H1 (cell line): ENCODE data around the gene SMAD7. TPM values are rescaled to one million over a fixed set of nuclear protein-coding genes. Genes with fewer than 3 reads are reported as not detected.

Experiments used
- CTCF ChIA-PET: fragments of 300-600 bp; sonication (Branson Sonifier 250); formaldehyde crosslinking; loops from one replicate; lab custom pipeline; 2021; ENCODE audit not compliant: partially characterized antibody; lab: Charles Lee
- POLR2A ChIA-PET: fragments of 300-600 bp; sonication (Branson Sonifier 250); formaldehyde crosslinking; loops from one replicate; lab custom pipeline; 2021; ENCODE audit warnings: inconsistent platforms; ENCODE audit not compliant: partially characterized antibody; lab: Charles Lee
- DNase-seq, 2 experiments: peaks; one replicate each; pipeline versions ENCODE4 v3.0.0 to v3.0.0-alpha.2; 2010 to 2022; ENCODE audit warnings: low spot score in 2 of 2, low read depth in 1 of 2, mixed read lengths in 1 of 2
- FAIRE-seq: peaks from 2 replicates; lab custom pipeline; 2011; peaks lifted over from hg19 to GRCh38; lab: Jason Lieb, UNC
- H2AFZ ChIP-seq: 2 replicates; pipeline ENCODE4 v1.8.1; 2012; ENCODE audit warnings: low read length, inconsistent platforms
- H2AK5ac ChIP-seq: 2 replicates; pipeline ENCODE4 v1.6.1; 2013; ENCODE audit warnings: low read depth, low read length
- H2BK120ac ChIP-seq: replicated peaks from 2 replicates; pipeline ENCODE3; 2013; ENCODE audit warnings: low read depth, low read length, inconsistent platforms
- H2BK12ac ChIP-seq: 2 replicates; pipeline ENCODE4 v1.6.1; 2013; ENCODE audit warnings: low read depth, low read length
- H2BK15ac ChIP-seq: 2 replicates; pipeline ENCODE4 v1.6.1; 2013; ENCODE audit warnings: low read length
- H2BK20ac ChIP-seq: 2 replicates; pipeline ENCODE4 v1.6.1; 2013; ENCODE audit warnings: low read length
- H2BK5ac ChIP-seq: 2 replicates; pipeline ENCODE4 v1.6.1; 2013; ENCODE audit warnings: low read depth, low read length
- H3K14ac ChIP-seq: 2 replicates; pipeline ENCODE4 v1.6.1; 2013; ENCODE audit warnings: inconsistent platforms; ENCODE audit not compliant: insufficient read length
- H3K18ac ChIP-seq: 2 replicates; pipeline ENCODE4 v1.6.1; 2013; ENCODE audit warnings: low read length; ENCODE audit errors: extremely low read depth
- H3K23ac ChIP-seq: 2 replicates; pipeline ENCODE4 v1.6.1; 2013; ENCODE audit warnings: inconsistent platforms; ENCODE audit not compliant: insufficient read length
- H3K23me2 ChIP-seq: 2 replicates; pipeline ENCODE4 v1.6.1; 2013; ENCODE audit warnings: low read depth, low read length
- H3K27ac ChIP-seq: 2 replicates; pipeline ENCODE4 v1.6.1; 2011; ENCODE audit warnings: low read depth, low read length, inconsistent platforms
- H3K27me3 ChIP-seq, 4 experiments: replicated peaks in 1 of 4; 1 replicate in 1 of 4; 2 replicates in 3 of 4; pipeline versions ENCODE4 v1.6.1 to v1.8.1; 2011 to 2013; ENCODE audit warnings: low read length in 3 of 4, mild to moderate bottlenecking in 3 of 4, inconsistent platforms in 2 of 4, mixed read lengths in 2 of 4, moderate library complexity in 1 of 4; ENCODE audit not compliant: control insufficient read depth in 3 of 4, insufficient read depth in 3 of 4; ENCODE audit errors: extremely low read depth in 1 of 4
- H3K36me3 ChIP-seq, 4 experiments: 2 replicates each; pipeline versions ENCODE4 v1.6.1 to v1.8.1; 2011 to 2013; ENCODE audit warnings: mild to moderate bottlenecking in 4 of 4, low read length in 3 of 4, moderate library complexity in 2 of 4, control low read depth in 1 of 4, inconsistent platforms in 1 of 4; ENCODE audit not compliant: insufficient read depth in 4 of 4, control insufficient read depth in 2 of 4
- H3K4ac ChIP-seq: replicated peaks from 2 replicates; pipeline ENCODE3; 2013; ENCODE audit warnings: low read length, low read depth, mixed read lengths, inconsistent platforms; ENCODE audit not compliant: insufficient read length
- H3K4me1 ChIP-seq, 4 experiments: replicated peaks in 1 of 4; 1 replicate in 1 of 4; 2 replicates in 3 of 4; pipeline versions ENCODE4 v1.6.1 to v1.8.1; 2011 to 2013; ENCODE audit warnings: low read length in 3 of 4, inconsistent platforms in 2 of 4, mixed read lengths in 1 of 4; ENCODE audit not compliant: insufficient read depth in 4 of 4, control insufficient read depth in 3 of 4
- H3K4me2 ChIP-seq, 2 experiments: 2 replicates each; pipeline versions ENCODE4 v1.6.1 to v1.8.1; 2011 to 2013; ENCODE audit warnings: low read depth in 2 of 2, low read length in 2 of 2, control low read depth in 1 of 2, inconsistent platforms in 1 of 2, mild to moderate bottlenecking in 1 of 2; ENCODE audit not compliant: insufficient read depth in 1 of 2
- H3K4me3 ChIP-seq, 4 experiments: fragments of 200-600, 300-600 bp in 1 of 4; sonication (generic), shearing (Covaris generic), sonication (Bioruptor Twin) in 1 of 4; 2 replicates each; pipeline versions ENCODE4 v1.5.1 to v1.8.1; 2011 to 2016; ENCODE audit warnings: low read length in 4 of 4, low read depth in 3 of 4, control low read depth in 2 of 4, inconsistent platforms in 2 of 4, mild to moderate bottlenecking in 2 of 4, mixed read lengths in 1 of 4, moderate library complexity in 1 of 4; ENCODE audit not compliant: insufficient read depth in 2 of 4; ENCODE audit errors: extremely low read depth in 1 of 4
- H3K56ac ChIP-seq: replicated peaks from 2 replicates; pipeline ENCODE3; 2013; ENCODE audit warnings: low read depth, mild to moderate bottlenecking, mixed read lengths, low read length, inconsistent platforms; ENCODE audit not compliant: insufficient read length
- H3K79me1 ChIP-seq: 2 replicates; pipeline ENCODE4 v1.6.1; 2013; ENCODE audit warnings: low read depth, low read length, control low read depth
- H3K79me2 ChIP-seq, 2 experiments: 2 replicates each; pipeline versions ENCODE4 v1.6.1 to v1.8.1; 2012 to 2013; ENCODE audit warnings: low read length in 2 of 2, mild to moderate bottlenecking in 2 of 2, inconsistent platforms in 1 of 2; ENCODE audit not compliant: insufficient read depth in 2 of 2, control insufficient read depth in 1 of 2
- H3K9ac ChIP-seq, 4 experiments: replicated peaks in 1 of 4; 1 replicate in 1 of 4; 2 replicates in 3 of 4; pipeline versions ENCODE4 v1.6.1 to v1.8.1; 2011 to 2013; ENCODE audit warnings: low read depth in 3 of 4, low read length in 3 of 4, control low read depth in 2 of 4, mild to moderate bottlenecking in 2 of 4, moderate library complexity in 2 of 4, inconsistent platforms in 1 of 4; ENCODE audit errors: extremely low read depth in 1 of 4
- H3K9me3 ChIP-seq, 2 experiments: 2 replicates each; pipeline versions ENCODE4 v1.6.1 to v1.8.1; 2012 to 2013; ENCODE audit warnings: mild to moderate bottlenecking in 2 of 2, moderate library complexity in 2 of 2, control low read depth in 1 of 2, inconsistent platforms in 1 of 2, low read depth in 1 of 2, low read length in 1 of 2, mixed read lengths in 1 of 2; ENCODE audit not compliant: insufficient read depth in 2 of 2
- H4K20me1 ChIP-seq, 2 experiments: replicated peaks in 1 of 2; 2 replicates each; pipeline versions ENCODE3 to v1.8.1; 2011 to 2013; ENCODE audit warnings: inconsistent platforms in 2 of 2, low read length in 2 of 2, mild to moderate bottlenecking in 1 of 2; ENCODE audit not compliant: insufficient read depth in 2 of 2, control insufficient read depth in 1 of 2
- H4K5ac ChIP-seq: 2 replicates; pipeline ENCODE4 v1.6.1; 2013; ENCODE audit warnings: low read length, low read depth, mixed read lengths, inconsistent platforms; ENCODE audit not compliant: insufficient read length
- H4K8ac ChIP-seq: 2 replicates; pipeline ENCODE4 v1.8.0; 2013; ENCODE audit warnings: mild to moderate bottlenecking, moderate library complexity, low read length, inconsistent platforms; ENCODE audit not compliant: insufficient read depth; ENCODE audit errors: extremely low read depth
- H4K91ac ChIP-seq: replicated peaks from 2 replicates; pipeline ENCODE3; 2013; ENCODE audit warnings: low read length, mixed read lengths, inconsistent platforms; ENCODE audit not compliant: insufficient read length
- BRCA1 ChIP-seq: IDR thresholded peaks from 2 replicates; pipeline ENCODE4 v1.6.1; 2012; ENCODE audit warnings: low read depth, low read length, improper control_type of control experiment
- E2F6 ChIP-seq: IDR thresholded peaks from 2 replicates; pipeline ENCODE4 v1.6.1; 2012; ENCODE audit warnings: inconsistent platforms
- JUND ChIP-seq: IDR thresholded peaks from 2 replicates; pipeline ENCODE4 v1.6.1; 2011; ENCODE audit warnings: mild to moderate bottlenecking, improper control_type of control experiment, low read length
- KDM4A ChIP-seq: IDR thresholded peaks from one replicate; pipeline ENCODE4 v1.7.1; 2012; ENCODE audit warnings: low read depth, mild to moderate bottlenecking, moderate library complexity, low read length, inconsistent platforms; ENCODE audit not compliant: severe bottlenecking
- MAX ChIP-seq: IDR thresholded peaks from 2 replicates; pipeline ENCODE4 v1.6.1; 2012; ENCODE audit warnings: inconsistent platforms
- PHF8 ChIP-seq: fragments of 200-600 bp; sonication (generic); conservative IDR thresholded peaks from 2 replicates; pipeline ENCODE4 v1.7.1; 2012; ENCODE audit warnings: low read depth, mild to moderate bottlenecking, inconsistent platforms, low read length, moderate library complexity
- POU5F1 ChIP-seq: IDR thresholded peaks from 2 replicates; pipeline ENCODE4 v1.6.1; 2011; ENCODE audit warnings: low read depth, mild to moderate bottlenecking, low read length, moderate library complexity
- SIRT6 ChIP-seq: IDR thresholded peaks from one replicate; pipeline ENCODE4 v1.7.1; 2012; ENCODE audit warnings: low read length, inconsistent platforms
- SIX5 ChIP-seq: IDR thresholded peaks from 2 replicates; pipeline ENCODE4 v1.6.1; 2011; ENCODE audit warnings: mild to moderate bottlenecking, low read depth, low read length
- SP1 ChIP-seq: IDR thresholded peaks from 2 replicates; pipeline ENCODE4 v1.6.1; 2011; ENCODE audit warnings: low read depth, low read length
- SP4 ChIP-seq: IDR thresholded peaks from 2 replicates; pipeline ENCODE4 v1.6.1; 2012; ENCODE audit warnings: low read length, inconsistent platforms
- TCF12 ChIP-seq: IDR thresholded peaks from 2 replicates; pipeline ENCODE4 v1.6.1; 2011; ENCODE audit warnings: low read depth, mild to moderate bottlenecking, low read length
- WGBS, 2 experiments: shearing (Covaris generic) in 1 of 2; methylation state at CpG; one replicate each; pipeline versions ENCODE4 v1.1.6 to v1.1.7; 2013 to 2015; ENCODE audit warnings: low lambda C conversion rate in 2 of 2, mixed read lengths in 2 of 2, inconsistent platforms in 1 of 2, low coverage in 1 of 2, missing lambda C conversion rate in 1 of 2; ENCODE audit not compliant: insufficient replicate concordance in 2 of 2, insufficient coverage in 1 of 2, insufficient read length in 1 of 2; ENCODE audit errors: extremely low coverage in 1 of 2, missing lambda C conversion rate in 1 of 2; 5-methylcytosine and 5-hydroxymethylcytosine counted together
- polyA plus RNA-seq, 7 experiments: library from polyadenylated mRNA; depleted of rRNA in 3 of 7; stranded (reverse) in 5 of 7; unstranded in 2 of 7; fragments of >200 nt in 5 of 7; fragments of 200-250 nt in 2 of 7; gene quantifications; 1 replicate in 5 of 7; 2 replicates in 1 of 7; 4 replicates in 1 of 7; pipeline versions ENCODE4 v1.2.1 to v1.2.3, GENCODE V29; 2011 to 2013; ENCODE audit warnings: missing spikeins in 2 of 7, mixed read lengths in 2 of 7
- total RNA-seq: library from RNA; stranded (reverse); fragmentation: NEBNext Ultra II Directional; extraction: Animal tissue kit (Norgen Biotek cat#: 25700); gene quantifications from 2 replicates; pipeline ENCODE4 v1.2.1, GENCODE V29; 2021
- TF ChIP-seq, protein P1 (sequence below): IDR thresholded peaks from 2 replicates; pipeline ENCODE4 v1.6.1; 2011; ENCODE audit warnings: low read length, improper control_type of control experiment

Gene SMAD7
- total and polyA plus RNA-seq, 2 of the 8 experiments (the other 6 are each of a cell fraction or from before 2014, with no cell fraction given), result 6.5 to 15.5 TPM

GRCh38 chr18:48904091-48904490 is 46.7 kb downstream of the SMAD7 start:
- no peak overlapping the region for H3K14ac ChIP-seq
- no peak overlapping the region for H4K5ac ChIP-seq
- no peak overlapping the region for H2BK120ac ChIP-seq
- no peak for TF ChIP-seq SIX5
- TF ChIP-seq SP1, result no peak
- TF ChIP-seq, protein P1, sequence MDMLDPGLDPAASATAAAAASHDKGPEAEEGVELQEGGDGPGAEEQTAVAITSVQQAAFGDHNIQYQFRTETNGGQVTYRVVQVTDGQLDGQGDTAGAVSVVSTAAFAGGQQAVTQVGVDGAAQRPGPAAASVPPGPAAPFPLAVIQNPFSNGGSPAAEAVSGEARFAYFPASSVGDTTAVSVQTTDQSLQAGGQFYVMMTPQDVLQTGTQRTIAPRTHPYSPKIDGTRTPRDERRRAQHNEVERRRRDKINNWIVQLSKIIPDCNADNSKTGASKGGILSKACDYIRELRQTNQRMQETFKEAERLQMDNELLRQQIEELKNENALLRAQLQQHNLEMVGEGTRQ, result no peak
- no peak for TF ChIP-seq SP4
- no peak for TF ChIP-seq SIRT6
- TF ChIP-seq PHF8, result no peak
- no peak for TF ChIP-seq E2F6
- TF ChIP-seq JUND, result no peak
- TF ChIP-seq BRCA1, result no peak
- TF ChIP-seq POU5F1, result no peak
- no peak for TF ChIP-seq KDM4A
- TF ChIP-seq MAX, result no peak
- no peak for TF ChIP-seq TCF12
- peaks cover 0 to 3% of the 10 kb centered on the region in 2 experiments; a peak in 1 of 4 replicates for H3K9me3 ChIP-seq
- no peak for FAIRE-seq
- no peak overlapping the region for H2BK20ac ChIP-seq
- no peak overlapping the region for H4K91ac ChIP-seq
- ChIA-PET CTCF (interaction anchor here (1.0 to 1.9 kb wide), 2 partner anchors 8 to 9 kb away, joined by 3 to 5 read pairs; no protein-coding TSS in a partner anchor), POLR2A (no interaction called here)
- H3K9ac ChIP-seq, result no peak overlapping the region
- no peaks in the 10 kb centered on the region for H3K79me1 ChIP-seq
- no peak overlapping the region for H3K27ac ChIP-seq
- DNase-seq, result no peak
- H3K18ac ChIP-seq, result no peak overlapping the region
- WGBS, 2 experiments, result 82% methylated on average over 2 of the region's 2 CpGs; no CpG with 5 or more reads in 1 of the 2 experiments
- H4K8ac ChIP-seq, result no peak overlapping the region
- H2AFZ ChIP-seq, result no peak overlapping the region
- no peak overlapping the region for H3K4me2 ChIP-seq
- H3K36me3 ChIP-seq, result no peaks in the 10 kb centered on the region
- no peak overlapping the region for H2AK5ac ChIP-seq
- no peak overlapping the region for H3K56ac ChIP-seq
- no peaks in the 10 kb centered on the region; a peak in 1 of 7 replicates for H3K27me3 ChIP-seq
- H3K4me3 ChIP-seq, result no peak overlapping the region
- H2BK5ac ChIP-seq, result no peak overlapping the region
- no peaks in the 10 kb centered on the region for H3K79me2 ChIP-seq
- H2BK12ac ChIP-seq, result no peak overlapping the region
- no peak overlapping the region for H2BK15ac ChIP-seq
- no peaks in the 10 kb centered on the region for H3K4me1 ChIP-seq
- H4K20me1 ChIP-seq, result no peaks in the 10 kb centered on the region
- no peak overlapping the region for H3K4ac ChIP-seq
- H3K23me2 ChIP-seq, result peaks cover 5% of the 10 kb centered on the region; the same call in 1 of the 2 replicates
- no peak overlapping the region for H3K23ac ChIP-seq
